ENCODE measurements around the gene F3.
A peak's percentile ranks its signal among the peaks of the same experiment; 100 is the strongest.

Gene F3

GRCh38 chr1:94527447-94528031 lies 14.0 kb downstream of the F3 start:
- no peak for DNase-seq (ENCODE audit: low spot score)

DNA sequence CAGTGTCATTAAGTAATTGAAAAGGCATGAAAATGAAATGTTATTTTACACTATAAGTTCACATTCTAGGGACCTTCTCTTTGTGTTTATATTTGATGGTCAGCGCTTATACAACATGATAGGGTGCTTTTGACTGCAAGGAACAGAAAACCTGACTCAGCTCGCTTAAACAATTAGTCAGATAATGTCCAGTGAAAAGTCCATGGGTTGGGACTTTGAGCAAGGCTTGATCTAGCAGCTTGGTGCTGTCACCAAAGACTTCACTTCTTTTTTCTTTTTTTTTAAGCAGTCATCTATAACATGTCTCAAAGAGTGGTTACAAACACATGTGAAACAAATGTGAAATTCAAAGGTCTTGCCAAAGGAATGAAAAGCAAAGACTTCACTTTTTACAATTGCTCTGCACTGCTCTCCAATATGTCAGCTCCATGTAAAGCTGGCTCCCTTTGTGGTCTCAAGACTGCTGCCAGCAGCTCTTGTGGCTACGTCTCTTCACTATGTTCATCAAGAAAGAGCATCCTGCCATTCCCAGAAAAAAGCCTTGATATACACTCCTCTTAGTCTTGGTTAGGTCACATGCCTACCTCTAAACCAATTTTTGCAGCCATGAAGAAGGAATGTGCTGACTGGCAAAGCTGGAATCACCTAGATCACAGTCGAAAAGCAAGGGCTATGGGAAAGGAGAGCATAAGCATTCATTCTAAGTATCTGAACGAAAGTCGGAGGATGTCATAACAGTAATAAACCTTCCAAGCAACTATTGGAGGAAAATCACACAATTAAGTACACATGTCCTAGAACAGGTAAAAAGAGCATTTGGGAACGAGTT lies 15.2 kb downstream of the F3 start:
- no peak for DNase-seq (ENCODE audit: low spot score)

DNA sequence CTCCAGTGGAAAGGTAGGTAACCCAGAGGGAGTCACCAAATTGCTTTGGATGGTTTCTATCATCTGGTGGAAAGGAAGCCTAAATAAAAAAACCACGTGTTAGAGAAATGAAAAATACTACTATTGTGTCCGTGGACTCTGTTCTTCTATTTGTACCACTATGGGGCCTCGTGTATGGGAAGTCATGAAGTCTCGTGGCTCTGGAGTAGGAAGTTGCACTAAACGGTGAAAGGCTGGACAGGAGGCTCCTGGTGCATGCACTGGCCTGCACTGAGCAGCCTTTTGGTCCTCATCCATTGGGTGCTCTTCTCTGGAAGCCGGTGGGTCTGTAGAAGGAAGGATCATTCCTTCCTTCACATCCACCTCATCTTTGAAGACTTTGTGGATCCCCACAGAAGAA lies 17.0 kb downstream of the F3 start:
- DNase-seq (ENCODE audit: low spot score): no peak

DNA sequence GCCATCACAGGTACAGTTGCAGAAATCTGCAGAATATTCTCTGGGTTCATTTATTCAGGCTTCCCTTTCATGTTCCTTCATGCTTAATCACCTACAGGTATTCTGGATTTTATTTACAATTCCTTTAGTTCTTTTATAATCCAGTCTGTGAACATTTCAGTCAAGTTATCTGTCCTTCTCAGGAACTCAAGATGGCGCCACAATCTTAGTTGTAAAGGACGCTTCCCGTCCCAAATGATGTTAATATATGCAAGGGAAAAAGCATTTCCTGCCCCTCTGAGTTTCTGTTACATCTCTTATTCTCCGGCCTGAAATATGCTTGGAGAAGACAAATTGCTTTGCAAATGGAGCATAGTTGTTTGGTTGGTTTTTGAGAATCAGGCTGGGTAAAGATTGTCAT lies 19.3 kb downstream of the F3 start:
- peak; percentile 53 for DNase-seq (ENCODE audit: low spot score)

GRCh38 chr1:94519351-94519750 lies 22.2 kb downstream of the F3 start:
- no peak for DNase-seq (ENCODE audit: low spot score)

- DNase-seq (ENCODE audit: low spot score): no peak
Measured at GRCh38 chr1:94515296-94515947, 26.1 kb downstream of the F3 start.

DNA sequence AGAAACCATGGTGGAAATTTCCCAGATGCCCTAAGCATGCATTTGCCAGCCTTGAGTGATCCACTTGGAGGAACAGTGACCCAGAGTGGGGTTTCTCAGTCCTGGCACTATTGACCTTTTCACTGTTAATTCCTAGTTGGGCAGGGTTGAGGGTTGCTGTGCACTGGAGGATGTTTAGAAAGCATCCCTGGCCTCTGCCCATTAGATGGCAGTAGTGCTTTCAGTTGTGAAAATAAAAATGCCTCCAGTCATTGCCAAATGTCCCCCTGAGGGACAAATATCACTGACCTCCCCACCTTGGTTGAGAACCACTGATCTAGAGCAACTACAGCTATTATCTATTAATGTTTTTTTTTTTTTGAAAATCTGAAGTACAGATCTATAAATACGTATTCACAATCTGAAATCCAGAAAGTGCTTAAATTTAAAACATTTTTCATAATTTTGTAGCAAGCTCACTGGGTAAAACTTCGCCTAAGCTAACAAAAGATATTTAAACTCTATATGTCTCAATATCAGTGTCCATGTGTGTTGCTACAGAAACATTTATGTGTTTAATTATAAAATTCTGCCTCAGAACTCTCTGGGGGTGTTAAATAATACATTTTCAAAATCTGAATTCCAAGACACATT lies 27.3 kb downstream of the F3 start:
- peak; percentile 36 for DNase-seq (ENCODE audit: low spot score)

DNA sequence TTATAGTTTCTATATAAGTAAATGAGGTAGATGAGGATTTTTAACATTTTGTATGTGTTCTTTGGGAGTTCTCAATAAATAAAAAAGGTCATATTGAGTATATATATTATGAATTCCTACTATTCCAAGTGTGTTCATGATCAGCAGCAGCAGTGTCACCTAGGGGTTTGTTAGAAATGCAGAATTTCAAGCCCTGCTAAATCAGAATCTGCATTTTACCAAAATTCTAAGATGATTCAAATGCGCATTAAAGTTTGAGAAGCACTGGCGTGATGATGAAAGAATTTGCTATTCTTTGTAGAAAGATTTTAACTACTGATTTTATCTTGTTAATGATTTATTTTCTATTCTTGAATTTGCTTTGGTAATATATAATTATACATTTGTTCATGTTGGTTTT lies 28.7 kb downstream of the F3 start:
- no peak for DNase-seq (ENCODE audit: low spot score)

DNA sequence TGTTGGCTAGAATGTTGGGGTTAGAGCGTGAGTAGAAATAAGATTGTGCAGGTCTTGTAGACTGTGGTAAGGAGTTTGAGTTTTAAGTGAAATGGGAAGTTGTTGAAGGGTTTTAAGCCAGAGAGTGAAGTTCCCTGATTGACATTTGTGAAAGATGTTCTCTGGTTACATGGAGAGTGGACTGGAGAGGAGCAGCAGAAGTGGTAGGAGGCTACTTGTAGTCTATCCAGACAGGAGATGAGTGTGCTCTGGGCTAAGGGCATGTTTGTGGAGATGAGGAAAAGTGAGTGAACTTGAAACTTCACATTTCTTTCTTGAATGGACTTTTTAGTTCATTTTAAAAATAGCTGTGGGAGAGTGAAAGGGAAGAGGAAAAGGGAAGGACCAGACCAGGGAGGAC lies 37.0 kb downstream of the F3 start:
- no peak for DNase-seq (ENCODE audit: low spot score)

DNA sequence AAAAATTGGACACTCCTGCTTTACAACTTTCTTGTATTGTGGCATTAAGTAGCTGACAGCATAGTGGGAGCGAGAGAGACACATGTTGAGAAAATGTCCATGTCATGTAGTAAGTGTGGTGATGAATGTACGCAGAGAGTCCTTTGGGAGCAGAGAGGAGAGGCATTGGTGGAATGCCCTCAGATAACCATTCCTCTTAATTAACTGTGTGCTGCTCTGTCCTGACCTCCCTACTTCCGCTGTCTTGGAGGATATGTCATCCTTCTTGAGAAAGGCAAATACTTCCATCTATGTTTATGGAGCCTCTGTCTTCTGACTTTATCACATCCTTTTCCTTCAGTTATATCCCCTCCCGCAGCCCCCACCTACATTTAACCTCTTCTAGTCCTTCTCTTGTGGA lies 38.4 kb downstream of the F3 start:
- DNase-seq (ENCODE audit: low spot score): no peak

DNA sequence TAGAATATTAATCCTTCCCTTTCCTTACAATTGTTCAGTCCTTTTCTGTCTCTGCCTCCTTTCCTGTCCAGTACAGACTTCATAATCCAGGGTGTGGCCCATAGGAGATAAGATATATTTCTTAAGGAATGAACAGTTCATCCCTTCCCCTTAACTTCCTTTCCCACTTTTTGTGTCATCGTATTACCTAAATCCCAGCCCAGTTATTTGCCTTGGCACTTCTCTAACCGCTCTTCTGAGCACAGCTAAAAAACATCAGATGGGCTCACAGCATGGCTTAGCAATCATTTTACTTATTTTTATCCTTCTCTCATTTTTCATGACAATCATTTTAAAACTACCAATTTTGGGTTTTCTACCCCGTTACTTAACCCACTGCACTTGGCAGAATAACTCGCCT lies 39.6 kb downstream of the F3 start:
- DNase-seq (ENCODE audit: low spot score): no peak

DNA sequence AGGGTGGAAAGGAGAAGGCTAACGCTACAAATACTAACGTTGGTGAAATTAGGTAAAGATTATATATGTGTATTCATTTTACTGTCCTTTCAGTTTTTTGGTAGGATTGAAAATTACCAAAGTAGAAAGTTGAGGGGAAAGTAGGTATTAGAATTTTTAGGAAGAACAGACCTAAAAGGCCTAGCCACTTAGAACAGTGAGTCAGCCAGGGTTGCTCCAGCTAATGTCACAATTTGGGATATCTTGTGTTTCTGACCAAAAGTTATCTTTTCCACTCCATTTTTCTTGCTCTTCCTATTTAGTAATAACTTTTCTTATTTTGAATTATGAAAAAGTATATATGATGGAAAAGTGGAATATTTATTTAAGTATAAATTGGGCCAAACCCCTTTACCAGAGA lies 40.1 kb downstream of the F3 start:
- DNase-seq (ENCODE audit: low spot score): no peak

DNA sequence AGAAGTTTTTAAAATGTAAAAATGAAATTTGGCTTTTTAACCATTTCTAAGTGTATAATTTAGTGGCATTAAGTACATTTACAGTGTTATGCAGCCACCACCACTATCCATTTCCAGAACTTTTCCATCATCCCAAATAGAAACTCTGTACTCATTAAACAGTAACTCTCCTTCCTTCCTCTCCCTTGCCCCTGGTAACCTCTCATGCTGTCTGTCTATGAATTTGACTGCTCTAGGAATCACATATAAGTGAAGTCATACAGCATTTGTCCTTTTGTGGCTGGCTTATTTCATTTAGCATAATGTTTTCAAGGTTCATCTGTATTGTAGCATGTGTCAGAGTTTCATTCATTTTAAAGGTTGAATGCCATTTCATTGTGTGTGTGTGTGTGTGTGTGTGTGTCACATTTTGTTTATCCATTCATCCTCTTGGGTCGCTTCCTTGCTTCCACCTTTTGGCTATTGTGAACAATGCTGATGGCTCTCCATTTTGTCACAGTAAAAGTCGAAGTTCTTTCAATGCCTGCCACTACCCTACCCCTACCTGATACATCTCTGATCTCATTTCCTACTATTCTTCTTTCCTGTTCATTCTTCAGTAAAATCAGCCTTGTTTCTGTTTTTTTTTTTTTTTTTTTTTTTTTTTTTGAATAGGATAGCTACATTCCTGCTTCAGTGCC lies 45.3 kb downstream of the F3 start:
- DNase-seq (ENCODE audit: low spot score): no peak

DNA sequence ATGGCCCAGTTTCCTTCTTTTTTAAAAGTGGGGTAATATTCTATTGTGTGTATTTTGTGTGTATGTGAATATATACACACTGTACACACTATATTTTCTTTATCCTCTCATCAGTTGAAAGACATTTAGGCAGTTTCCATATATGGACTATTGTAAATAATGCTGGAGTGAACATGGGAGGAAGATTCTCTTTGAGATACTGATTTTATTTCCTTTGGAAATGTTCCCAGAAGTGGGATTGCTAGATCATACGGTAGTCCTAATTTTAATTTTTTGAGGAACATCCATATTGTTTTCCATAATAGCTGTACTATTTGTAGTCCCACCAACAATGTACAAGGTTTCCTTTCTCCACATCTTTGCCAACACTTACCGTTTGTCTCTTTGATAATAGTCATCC lies 51.0 kb downstream of the F3 start:
- DNase-seq (ENCODE audit: low spot score): no peak

DNA sequence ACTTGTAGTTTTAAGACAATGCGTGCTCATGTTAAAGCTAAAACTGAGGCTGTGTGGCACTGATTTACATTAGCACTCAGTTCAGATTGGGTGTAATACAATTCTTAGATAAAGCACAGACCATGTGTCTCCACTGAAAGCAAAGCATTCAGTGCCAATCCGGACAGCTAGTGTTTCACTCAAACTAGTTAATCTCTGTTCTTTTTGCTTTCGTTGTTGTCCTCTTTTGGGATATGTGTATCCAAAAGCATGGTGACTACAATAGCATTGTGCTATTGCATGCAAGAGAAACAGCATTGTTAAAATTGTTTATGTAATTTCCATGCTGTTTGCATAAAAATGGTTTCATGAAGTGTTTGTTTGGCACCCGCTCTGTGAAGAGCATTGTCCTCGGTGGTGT lies 54.6 kb downstream of the F3 start:
- peak; percentile 77 for DNase-seq (ENCODE audit: low spot score)

DNA sequence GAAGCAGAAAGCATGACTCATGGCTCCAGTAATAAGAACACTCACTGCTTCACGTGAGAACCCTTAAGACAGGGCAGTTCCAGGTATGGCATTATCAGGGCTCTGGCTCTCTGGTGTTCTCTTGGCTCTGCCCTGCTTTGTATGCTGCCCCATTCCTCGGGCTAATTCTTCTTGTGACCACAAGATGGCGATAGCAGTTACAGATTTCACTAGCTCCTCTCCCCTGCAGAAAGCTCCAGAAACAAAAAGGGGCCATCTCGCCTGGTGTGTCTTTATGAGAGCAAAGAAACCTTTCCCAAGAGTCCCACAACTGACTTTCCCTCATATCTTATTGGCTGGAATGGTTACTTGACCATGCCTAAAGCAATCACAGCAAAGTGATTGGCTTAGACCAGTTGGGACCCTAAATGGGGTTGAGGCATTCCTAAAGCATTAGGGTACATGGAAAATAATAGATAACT lies 60.1 kb downstream of the F3 start:
- DNase-seq (ENCODE audit: low spot score): peak; percentile 85

- DNase-seq (ENCODE audit: low spot score): no peak
Measured at GRCh38 chr1:94479682-94480081, 61.9 kb downstream of the F3 start.
